Measurements from ENCODE around the gene ADAMTS17.
A peak's percentile ranks its signal among the peaks of the same experiment; 100 is the strongest.
"Not testable (repeated sequence)": the region's sequence is repeated elsewhere in the genome, so short reads cannot be mapped to it uniquely, and the experiment has no call there.

ADAMTS17 gene

GRCh38 chr15:99981191-99981647 lies 360.6 kb downstream of the ADAMTS17 start:
- Histone ChIP-seq H3K9me3 (ENCODE audit: control insufficient read depth, insufficient read depth, low read length) (no peaks in the 10 kb centered on the region), H4K20me1 (ENCODE audit: control insufficient read depth, insufficient read depth, low read depth, low read length) (no peaks in the 10 kb centered on the region), H3K4me2 (ENCODE audit: low read length) (no peak overlapping the region), H3K27me3 (ENCODE audit: control insufficient read depth, low read length) (peaks cover 10% of the 10 kb centered on the region; the same call in 1 of the 2 replicates), H3K4me3 (ENCODE audit: low read length) (no peak overlapping the region), H3K27ac (ENCODE audit: low read depth, low read length) (no peak overlapping the region), H3K9me2 (replicated peaks; ENCODE audit: control insufficient read depth, low read length) (no peaks in the 10 kb centered on the region), H3K36me3 (ENCODE audit: control insufficient read depth, low read length) (no peaks in the 10 kb centered on the region), H3F3A (ENCODE audit: control insufficient read depth, insufficient read depth) (no peaks in the 10 kb centered on the region), H3K4me1 (ENCODE audit: control insufficient read depth, low read length) (no peaks in the 10 kb centered on the region), H3K79me2 (ENCODE audit: control insufficient read depth, low read length) (no peaks in the 10 kb centered on the region)
- TF ChIP-seq EZH2phosphoT487 (IDR thresholded peaks at IDR 0.05; ENCODE audit: borderline replicate concordance, low read length) (no peak), CTCF (IDR thresholded peaks at IDR 0.05; ENCODE audit: low read depth, low read length, poor library complexity, severe bottlenecking) (peak; percentile 46)

GRCh38 chr15:99980752-99981151 lies 361.0 kb downstream of the ADAMTS17 start:
- Histone ChIP-seq H3K9me3 (ENCODE audit: control insufficient read depth, insufficient read depth, low read length) (no peaks in the 10 kb centered on the region), H3F3A (ENCODE audit: control insufficient read depth, insufficient read depth) (no peaks in the 10 kb centered on the region), H3K4me1 (ENCODE audit: control insufficient read depth, low read length) (no peaks in the 10 kb centered on the region), H3K9me2 (replicated peaks; ENCODE audit: control insufficient read depth, low read length) (no peaks in the 10 kb centered on the region), H3K79me2 (ENCODE audit: control insufficient read depth, low read length) (no peaks in the 10 kb centered on the region), H3K4me2 (ENCODE audit: low read length) (no peak overlapping the region), H3K36me3 (ENCODE audit: control insufficient read depth, low read length) (no peaks in the 10 kb centered on the region), H3K27me3 (ENCODE audit: control insufficient read depth, low read length) (peaks cover 10% of the 10 kb centered on the region; the same call in 1 of the 2 replicates), H4K20me1 (ENCODE audit: control insufficient read depth, insufficient read depth, low read depth, low read length) (no peaks in the 10 kb centered on the region), H3K4me3 (ENCODE audit: low read length) (no peak overlapping the region), H3K27ac (ENCODE audit: low read depth, low read length) (no peak overlapping the region)
- TF ChIP-seq CTCF (IDR thresholded peaks at IDR 0.05; ENCODE audit: low read depth, low read length, poor library complexity, severe bottlenecking) (no peak), EZH2phosphoT487 (IDR thresholded peaks at IDR 0.05; ENCODE audit: borderline replicate concordance, low read length) (no peak)

- not testable (repeated sequence) for H3K9me3 ChIP-seq (ENCODE audit: control insufficient read depth, insufficient read depth, low read length); H3K4me3 ChIP-seq (ENCODE audit: low read length); H3F3A ChIP-seq (ENCODE audit: control insufficient read depth, insufficient read depth); H4K20me1 ChIP-seq (ENCODE audit: control insufficient read depth, insufficient read depth, low read depth, low read length); H3K36me3 ChIP-seq (ENCODE audit: control insufficient read depth, low read length); H3K79me2 ChIP-seq (ENCODE audit: control insufficient read depth, low read length); H3K9me2 ChIP-seq (replicated peaks; ENCODE audit: control insufficient read depth, low read length); H3K27ac ChIP-seq (ENCODE audit: low read depth, low read length); H3K4me2 ChIP-seq (ENCODE audit: low read length); H3K4me1 ChIP-seq (ENCODE audit: control insufficient read depth, low read length)
- peaks cover 10% of the 10 kb centered on the region; the same call in 1 of the 2 replicates for H3K27me3 ChIP-seq (ENCODE audit: control insufficient read depth, low read length)
Observed at GRCh38 chr15:99979886-99980285, 361.9 kb downstream of the ADAMTS17 start.

GRCh38 chr15:99979371-99979770 lies 362.4 kb downstream of the ADAMTS17 start:
- Histone ChIP-seq H3F3A (ENCODE audit: control insufficient read depth, insufficient read depth) (no peaks in the 10 kb centered on the region), H3K36me3 (ENCODE audit: control insufficient read depth, low read length) (no peaks in the 10 kb centered on the region), H3K27me3 (ENCODE audit: control insufficient read depth, low read length) (peaks cover 10% of the 10 kb centered on the region; the same call in 1 of the 2 replicates), H3K79me2 (ENCODE audit: control insufficient read depth, low read length) (no peaks in the 10 kb centered on the region), H4K20me1 (ENCODE audit: control insufficient read depth, insufficient read depth, low read depth, low read length) (no peaks in the 10 kb centered on the region), H3K9me2 (replicated peaks; ENCODE audit: control insufficient read depth, low read length) (no peaks in the 10 kb centered on the region), H3K4me1 (ENCODE audit: control insufficient read depth, low read length) (no peaks in the 10 kb centered on the region), H3K4me3 (ENCODE audit: low read length) (no peak overlapping the region), H3K27ac (ENCODE audit: low read depth, low read length) (no peak overlapping the region), H3K4me2 (ENCODE audit: low read length) (no peak overlapping the region), H3K9me3 (ENCODE audit: control insufficient read depth, insufficient read depth, low read length) (no peaks in the 10 kb centered on the region)
- no peak for TF ChIP-seq CTCF (IDR thresholded peaks at IDR 0.05; ENCODE audit: low read depth, low read length, poor library complexity, severe bottlenecking)
- TF ChIP-seq EZH2phosphoT487 (IDR thresholded peaks at IDR 0.05; ENCODE audit: borderline replicate concordance, low read length): no peak

Measured in DOHH2 (cell line).